ENCODE measurements around the gene IMP4. TPM values are rescaled to one million over a fixed set of nuclear protein-coding genes. Genes with fewer than 3 reads are reported as not detected.

Gene IMP4
- polyA plus RNA-seq, 4 donors = 52.7 to 77.7 (median 62.2) TPM

DNA sequence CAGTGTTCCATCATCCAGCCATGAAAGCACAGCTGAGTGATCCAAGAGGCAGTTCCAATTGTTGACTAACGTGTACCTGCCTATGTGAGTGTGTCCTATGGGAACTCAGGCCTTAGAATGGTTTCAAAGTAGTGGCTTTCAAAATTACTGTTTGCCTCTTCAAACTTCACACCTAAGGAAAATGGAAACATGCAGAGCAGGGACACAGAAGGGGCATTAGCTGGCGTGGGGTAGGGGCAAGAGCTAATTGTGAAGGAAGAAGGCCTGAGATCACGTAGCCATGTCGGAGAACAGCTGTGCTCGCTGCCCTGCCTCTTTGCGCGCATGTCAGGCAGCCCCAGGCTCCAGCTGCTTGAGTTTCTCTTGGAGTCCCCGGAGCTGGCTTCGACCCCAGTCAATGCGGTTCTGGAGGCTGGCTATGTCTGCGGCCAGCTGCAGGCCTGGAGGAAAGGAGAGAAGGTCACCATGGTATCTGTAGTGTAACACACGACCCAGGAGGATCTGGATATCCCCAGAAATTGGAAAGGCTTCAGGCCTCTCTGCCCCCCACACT lies 3.8 kb upstream of the IMP4 start:
- Histone ChIP-seq H3K27me3 (ENCODE audit: control insufficient read depth in 3 of 3, insufficient read depth in 3 of 3, low read length in 3 of 3) (no peaks in the 10 kb centered on the region), H3K4me1 (ENCODE audit: control insufficient read depth in 3 of 3, insufficient read depth in 2 of 3, low read depth in 1 of 3, low read length in 2 of 3) (peaks cover 0 to 15% (median 0%) of the 10 kb centered on the region in 3 donors), H3K36me3 (ENCODE audit: control insufficient read depth in 3 of 3, insufficient read depth in 2 of 3, low read depth in 1 of 3, low read length in 3 of 3) (peaks cover 0 to 24% (median 5%) of the 10 kb centered on the region in 3 donors), H3K4me3 (ENCODE audit: low read depth in 1 of 3, low read length in 3 of 3) (no peak overlapping the region), H3K27ac (ENCODE audit: low read depth in 1 of 3, low read length in 2 of 3) (no peak overlapping the region), H3K9me3 (ENCODE audit: control insufficient read depth in 2 of 2, insufficient read depth in 1 of 2, low read depth in 1 of 2, low read length in 1 of 2) (peaks cover 0 to 3% of the 10 kb centered on the region in 2 donors)
- DNase-seq (no peak), FAIRE-seq (no peak)
- WGBS, 3 donors = 88 to 95% (median 90%) methylated on average over 12 of the region's 12 CpGs

DNA sequence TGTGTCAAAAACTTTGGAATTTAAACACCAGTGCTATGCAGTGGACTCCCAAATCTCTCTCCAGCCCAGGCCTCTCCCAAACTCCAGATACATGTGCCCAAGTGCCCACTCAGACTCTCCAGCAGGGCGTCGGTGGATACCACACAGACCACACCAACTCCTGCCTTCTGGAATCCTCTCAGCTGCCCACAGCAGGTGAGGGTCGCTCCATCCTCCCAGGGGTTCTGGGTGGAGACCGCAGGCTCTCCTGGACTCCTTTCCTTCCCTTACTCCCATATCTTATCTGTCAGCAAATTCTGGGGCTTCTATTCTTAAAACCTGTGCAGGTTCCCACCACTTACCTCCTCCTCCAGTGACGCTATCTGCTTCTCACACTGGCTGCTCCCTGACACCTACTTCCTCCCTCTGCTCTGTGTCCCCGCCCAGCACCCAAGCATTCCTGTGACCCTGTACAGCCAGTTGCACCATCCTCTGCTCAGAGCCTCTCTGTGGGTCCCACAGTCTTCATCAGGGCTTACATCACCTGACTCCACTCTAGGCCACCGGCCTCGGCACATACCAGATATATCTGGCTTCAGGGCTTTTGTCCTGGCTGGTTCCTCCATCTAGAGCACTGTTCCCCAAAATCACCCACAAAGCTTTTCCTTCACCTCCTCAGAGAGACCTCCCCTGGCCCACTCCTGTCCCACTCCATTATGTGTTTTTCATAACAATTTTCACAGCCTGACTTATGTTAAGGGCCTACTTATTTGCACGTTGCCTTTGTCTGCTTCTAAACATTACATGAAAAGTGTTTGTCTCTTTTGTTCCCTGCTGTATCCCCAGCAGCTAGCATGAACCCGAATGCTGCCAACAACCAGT lies 2.6 kb upstream of the IMP4 start:
- no peak for FAIRE-seq

GRCh38 chr2:130341562-130342019 lies 1.1 kb upstream of the IMP4 start:
- H3K4me3 ChIP-seq (ENCODE audit: low read depth in 1 of 3, low read length in 3 of 3) = peak overlapping the region; percentile 34 to 94 (median 79)
- H3K27ac ChIP-seq (ENCODE audit: low read depth in 1 of 3, low read length in 2 of 3) = peak overlapping the region; percentile 85 to 98 (median 95)
- FAIRE-seq = no peak
- WGBS, 3 donors = 1 to 2% (median 1%) methylated on average over 17 to 24 of the region's 24 CpGs
- H3K9me3 ChIP-seq (ENCODE audit: control insufficient read depth in 2 of 2, insufficient read depth in 1 of 2, low read depth in 1 of 2, low read length in 1 of 2) = no peaks in the 10 kb centered on the region
- DNase-seq = peak in 1 of 2 donors; percentile 58
- no peaks in the 10 kb centered on the region for H3K27me3 ChIP-seq (ENCODE audit: control insufficient read depth in 3 of 3, insufficient read depth in 3 of 3, low read length in 3 of 3)
- peaks cover 4 to 47% (median 12%) of the 10 kb centered on the region in 3 donors for H3K36me3 ChIP-seq (ENCODE audit: control insufficient read depth in 3 of 3, insufficient read depth in 2 of 3, low read depth in 1 of 3, low read length in 3 of 3)
- H3K4me1 ChIP-seq (ENCODE audit: control insufficient read depth in 3 of 3, insufficient read depth in 2 of 3, low read depth in 1 of 3, low read length in 2 of 3) = peaks cover 0 to 15% (median 0%) of the 10 kb centered on the region in 3 donors

More for the DNA sequence above, 2.6 kb upstream of the IMP4 start:
- no peak overlapping the region for H3K4me3 ChIP-seq (ENCODE audit: low read depth in 1 of 3, low read length in 3 of 3)
- H3K27me3 ChIP-seq (ENCODE audit: control insufficient read depth in 3 of 3, insufficient read depth in 3 of 3, low read length in 3 of 3) = no peaks in the 10 kb centered on the region
- peaks cover 0 to 3% of the 10 kb centered on the region in 2 donors for H3K9me3 ChIP-seq (ENCODE audit: control insufficient read depth in 2 of 2, insufficient read depth in 1 of 2, low read depth in 1 of 2, low read length in 1 of 2)
- DNase-seq = no peak
- no peak overlapping the region for H3K27ac ChIP-seq (ENCODE audit: low read depth in 1 of 3, low read length in 2 of 3)
- H3K4me1 ChIP-seq (ENCODE audit: control insufficient read depth in 3 of 3, insufficient read depth in 2 of 3, low read depth in 1 of 3, low read length in 2 of 3) = peaks cover 0 to 15% (median 0%) of the 10 kb centered on the region in 3 donors
- H3K36me3 ChIP-seq (ENCODE audit: control insufficient read depth in 3 of 3, insufficient read depth in 2 of 3, low read depth in 1 of 3, low read length in 3 of 3) = peaks cover 0 to 32% (median 9%) of the 10 kb centered on the region in 3 donors
- 95 to 96% (median 95%) methylated on average over 10 of the region's 10 CpGs for WGBS, 3 donors

GRCh38 chr2:130342020-130342532 lies 621 bp upstream of the IMP4 start:
- peak; percentile 97 to 98 for DNase-seq
- WGBS, 3 donors = 0% methylated on average over 21 to 24 of the region's 24 CpGs
- no peaks in the 10 kb centered on the region for H3K27me3 ChIP-seq (ENCODE audit: control insufficient read depth in 3 of 3, insufficient read depth in 3 of 3, low read length in 3 of 3)
- FAIRE-seq = no peak
- no peaks in the 10 kb centered on the region for H3K9me3 ChIP-seq (ENCODE audit: control insufficient read depth in 2 of 2, insufficient read depth in 1 of 2, low read depth in 1 of 2, low read length in 1 of 2)
- peak overlapping the region; percentile 34 to 94 (median 79) for H3K4me3 ChIP-seq (ENCODE audit: low read depth in 1 of 3, low read length in 3 of 3)
- peaks cover 4 to 49% (median 12%) of the 10 kb centered on the region in 3 donors for H3K36me3 ChIP-seq (ENCODE audit: control insufficient read depth in 3 of 3, insufficient read depth in 2 of 3, low read depth in 1 of 3, low read length in 3 of 3)
- H3K4me1 ChIP-seq (ENCODE audit: control insufficient read depth in 3 of 3, insufficient read depth in 2 of 3, low read depth in 1 of 3, low read length in 2 of 3) = peaks cover 0 to 15% (median 0%) of the 10 kb centered on the region in 3 donors
- H3K27ac ChIP-seq (ENCODE audit: low read depth in 1 of 3, low read length in 2 of 3) = peak overlapping the region; percentile 85 to 98 (median 95)

DNA sequence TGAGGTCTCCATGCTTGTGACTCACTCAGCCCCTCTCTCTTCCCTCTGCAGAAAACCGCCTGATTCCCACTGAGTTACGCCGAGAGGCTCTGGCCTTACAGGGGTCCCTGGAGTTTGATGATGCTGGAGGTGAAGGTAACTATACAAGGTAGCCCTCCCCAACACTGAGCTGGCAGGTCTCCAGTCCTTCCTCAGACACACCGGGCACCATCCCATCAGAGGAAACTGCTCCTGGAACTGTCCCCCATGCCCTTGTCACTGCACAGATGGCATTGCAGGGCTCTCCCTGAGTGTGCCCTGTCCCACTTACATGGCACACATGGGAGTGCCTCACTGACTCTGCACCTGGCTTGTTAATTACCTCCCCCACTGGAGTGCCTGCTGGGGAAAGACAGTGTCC lies 1.9 kb downstream of the IMP4 start:
- FAIRE-seq (no peak), DNase-seq (no peak)
- H3K36me3 ChIP-seq (ENCODE audit: control insufficient read depth in 3 of 3, insufficient read depth in 2 of 3, low read depth in 1 of 3, low read length in 3 of 3) = peaks cover 11 to 44% (median 13%) of the 10 kb centered on the region in 3 donors
- H3K4me1 ChIP-seq (ENCODE audit: control insufficient read depth in 3 of 3, insufficient read depth in 2 of 3, low read depth in 1 of 3, low read length in 2 of 3) = peaks cover 0 to 8% (median 0%) of the 10 kb centered on the region in 3 donors
- no peak overlapping the region for H3K4me3 ChIP-seq (ENCODE audit: low read depth in 1 of 3, low read length in 3 of 3)
- WGBS, 3 donors = 95 to 98% (median 96%) methylated on average over 4 of the region's 4 CpGs
- H3K27me3 ChIP-seq (ENCODE audit: control insufficient read depth in 3 of 3, insufficient read depth in 3 of 3, low read length in 3 of 3) = no peaks in the 10 kb centered on the region
- no peaks in the 10 kb centered on the region for H3K9me3 ChIP-seq (ENCODE audit: control insufficient read depth in 2 of 2, insufficient read depth in 1 of 2, low read depth in 1 of 2, low read length in 1 of 2)
- no peak overlapping the region for H3K27ac ChIP-seq (ENCODE audit: low read depth in 1 of 3, low read length in 2 of 3)

- H3K4me1 ChIP-seq (ENCODE audit: control insufficient read depth in 3 of 3, insufficient read depth in 2 of 3, low read depth in 1 of 3, low read length in 2 of 3) = peaks cover 0 to 8% (median 0%) of the 10 kb centered on the region in 3 donors
- no peaks in the 10 kb centered on the region for H3K27me3 ChIP-seq (ENCODE audit: control insufficient read depth in 3 of 3, insufficient read depth in 3 of 3, low read length in 3 of 3)
- 93 to 97% (median 95%) methylated on average over 13 of the region's 13 CpGs for WGBS, 3 donors
- FAIRE-seq (no peak), DNase-seq (no peak)
- no peak overlapping the region for H3K27ac ChIP-seq (ENCODE audit: low read depth in 1 of 3, low read length in 2 of 3)
- H3K36me3 ChIP-seq (ENCODE audit: control insufficient read depth in 3 of 3, insufficient read depth in 2 of 3, low read depth in 1 of 3, low read length in 3 of 3) = peaks cover 11 to 39% (median 13%) of the 10 kb centered on the region in 3 donors
- no peaks in the 10 kb centered on the region for H3K9me3 ChIP-seq (ENCODE audit: control insufficient read depth in 2 of 2, insufficient read depth in 1 of 2, low read depth in 1 of 2, low read length in 1 of 2)
- H3K4me3 ChIP-seq (ENCODE audit: low read depth in 1 of 3, low read length in 3 of 3) = no peak overlapping the region
Measured at GRCh38 chr2:130345091-130345490, 2.4 kb downstream of the IMP4 start.

DNA sequence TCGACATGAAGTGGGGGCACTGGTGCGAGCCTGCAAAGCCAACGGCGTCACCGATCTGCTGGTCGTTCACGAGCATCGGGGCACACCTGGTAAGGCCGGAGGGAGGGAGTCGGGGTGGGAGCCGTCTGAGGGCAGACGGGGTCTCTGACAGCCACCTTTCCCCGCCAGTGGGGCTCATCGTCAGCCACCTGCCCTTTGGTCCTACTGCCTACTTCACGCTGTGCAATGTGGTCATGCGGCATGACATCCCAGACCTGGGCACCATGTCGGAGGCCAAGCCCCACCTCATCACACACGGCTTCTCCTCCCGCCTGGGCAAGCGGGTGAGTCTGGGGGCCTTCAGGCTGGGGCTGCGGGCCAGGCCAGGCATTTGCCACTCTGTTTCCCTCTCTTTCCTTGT lies 2.9 kb downstream of the IMP4 start:
- peaks cover 11 to 34% (median 13%) of the 10 kb centered on the region in 3 donors for H3K36me3 ChIP-seq (ENCODE audit: control insufficient read depth in 3 of 3, insufficient read depth in 2 of 3, low read depth in 1 of 3, low read length in 3 of 3)
- H3K4me3 ChIP-seq (ENCODE audit: low read depth in 1 of 3, low read length in 3 of 3) = no peak overlapping the region
- 97 to 99% (median 98%) methylated on average over 19 to 21 of the region's 21 CpGs for WGBS, 3 donors
- FAIRE-seq (no peak), DNase-seq (no peak)
- H3K27me3 ChIP-seq (ENCODE audit: control insufficient read depth in 3 of 3, insufficient read depth in 3 of 3, low read length in 3 of 3) = no peaks in the 10 kb centered on the region
- no peaks in the 10 kb centered on the region for H3K9me3 ChIP-seq (ENCODE audit: control insufficient read depth in 2 of 2, insufficient read depth in 1 of 2, low read depth in 1 of 2, low read length in 1 of 2)
- no peak overlapping the region for H3K27ac ChIP-seq (ENCODE audit: low read depth in 1 of 3, low read length in 2 of 3)
- peaks cover 0 to 8% (median 0%) of the 10 kb centered on the region in 3 donors for H3K4me1 ChIP-seq (ENCODE audit: control insufficient read depth in 3 of 3, insufficient read depth in 2 of 3, low read depth in 1 of 3, low read length in 2 of 3)

GRCh38 chr2:130346041-130346740 lies 3.5 kb downstream of the IMP4 start:
- Histone ChIP-seq H3K4me1 (ENCODE audit: control insufficient read depth in 3 of 3, insufficient read depth in 2 of 3, low read depth in 1 of 3, low read length in 2 of 3) (peaks cover 0 to 3% (median 0%) of the 10 kb centered on the region in 3 donors), H3K4me3 (ENCODE audit: low read depth in 1 of 3, low read length in 3 of 3) (no peak overlapping the region), H3K27ac (ENCODE audit: low read depth in 1 of 3, low read length in 2 of 3) (no peak overlapping the region), H3K27me3 (ENCODE audit: control insufficient read depth in 3 of 3, insufficient read depth in 3 of 3, low read length in 3 of 3) (no peaks in the 10 kb centered on the region), H3K9me3 (ENCODE audit: control insufficient read depth in 2 of 2, insufficient read depth in 1 of 2, low read depth in 1 of 2, low read length in 1 of 2) (no peaks in the 10 kb centered on the region), H3K36me3 (ENCODE audit: control insufficient read depth in 3 of 3, insufficient read depth in 2 of 3, low read depth in 1 of 3, low read length in 3 of 3) (peaks cover 11 to 32% (median 13%) of the 10 kb centered on the region in 3 donors)
- FAIRE-seq (no peak), DNase-seq (no peak)
- 93 to 96% (median 94%) methylated on average over 26 of the region's 26 CpGs for WGBS, 3 donors
